ENCODE measurements around the gene SERGEF. TPM values are rescaled to one million over a fixed set of nuclear protein-coding genes. Genes with fewer than 3 reads are reported as not detected.

SERGEF gene
- total RNA-seq, 1 experiment from 2014 or later: 31.4 TPM

DNA sequence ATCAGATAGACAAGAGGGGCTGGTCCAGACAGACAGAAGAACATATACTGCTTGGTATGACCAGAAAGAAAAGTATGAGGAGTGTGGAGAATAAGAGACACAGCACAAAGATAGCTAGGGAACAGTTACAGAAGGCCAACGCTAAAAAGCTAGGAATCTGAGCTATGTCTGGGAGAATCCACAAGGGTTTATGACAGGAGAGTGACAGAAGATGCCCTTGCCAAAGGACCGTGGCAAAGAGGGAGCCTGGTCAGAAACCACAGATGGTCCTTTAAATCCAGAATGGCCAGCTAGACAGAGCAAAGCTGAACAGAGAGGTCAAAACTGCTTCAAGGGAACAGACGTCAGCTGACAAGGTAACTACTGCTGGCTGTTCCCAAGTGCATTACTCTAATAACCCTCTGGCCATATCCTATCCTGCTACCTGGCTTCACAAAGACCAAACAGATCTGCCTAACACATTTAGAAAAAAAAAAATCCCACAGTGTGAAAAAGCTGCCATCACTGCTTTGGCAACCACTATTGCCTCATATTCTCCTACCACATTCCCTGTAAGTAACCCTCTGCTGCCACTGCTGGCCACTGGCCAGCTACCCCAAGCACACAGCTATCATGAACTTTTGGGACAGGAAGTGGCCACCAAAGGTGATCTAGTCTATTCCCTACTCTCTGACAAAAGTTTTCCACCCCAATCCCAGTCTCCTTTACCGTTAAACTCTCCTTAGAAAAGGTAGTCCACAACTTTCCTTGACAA is 7.3 kb downstream of the SERGEF start:
- H3K79me2 ChIP-seq (ENCODE audit: insufficient read depth, low read length): no peaks in the 10 kb centered on the region
- peaks cover 1 to 24% (median 8%) of the 10 kb centered on the region in 3 experiments; a peak in 5 of 7 replicates for H3K36me3 Mint-ChIP-seq (ENCODE audit: insufficient read depth in 1 of 3, low read depth in 3 of 3)
- H2BK120ac ChIP-seq (ENCODE audit: low read depth, low read length, poor library complexity, severe bottlenecking): no peak overlapping the region
- H2BK15ac ChIP-seq (ENCODE audit: low read depth, low read length): no peak overlapping the region
- H3K27me3 Mint-ChIP-seq (ENCODE audit: low read depth): no peaks in the 10 kb centered on the region
- TF ChIP-seq, protein P1, sequence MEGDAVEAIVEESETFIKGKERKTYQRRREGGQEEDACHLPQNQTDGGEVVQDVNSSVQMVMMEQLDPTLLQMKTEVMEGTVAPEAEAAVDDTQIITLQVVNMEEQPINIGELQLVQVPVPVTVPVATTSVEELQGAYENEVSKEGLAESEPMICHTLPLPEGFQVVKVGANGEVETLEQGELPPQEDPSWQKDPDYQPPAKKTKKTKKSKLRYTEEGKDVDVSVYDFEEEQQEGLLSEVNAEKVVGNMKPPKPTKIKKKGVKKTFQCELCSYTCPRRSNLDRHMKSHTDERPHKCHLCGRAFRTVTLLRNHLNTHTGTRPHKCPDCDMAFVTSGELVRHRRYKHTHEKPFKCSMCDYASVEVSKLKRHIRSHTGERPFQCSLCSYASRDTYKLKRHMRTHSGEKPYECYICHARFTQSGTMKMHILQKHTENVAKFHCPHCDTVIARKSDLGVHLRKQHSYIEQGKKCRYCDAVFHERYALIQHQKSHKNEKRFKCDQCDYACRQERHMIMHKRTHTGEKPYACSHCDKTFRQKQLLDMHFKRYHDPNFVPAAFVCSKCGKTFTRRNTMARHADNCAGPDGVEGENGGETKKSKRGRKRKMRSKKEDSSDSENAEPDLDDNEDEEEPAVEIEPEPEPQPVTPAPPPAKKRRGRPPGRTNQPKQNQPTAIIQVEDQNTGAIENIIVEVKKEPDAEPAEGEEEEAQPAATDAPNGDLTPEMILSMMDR (conservative IDR thresholded peaks at IDR 0.05): no peak
- H2BK20ac ChIP-seq (ENCODE audit: low read depth, low read length, poor library complexity, severe bottlenecking): no peak overlapping the region
- H3T11ph ChIP-seq (ENCODE audit: low read length): no peak overlapping the region
- H4K91ac ChIP-seq (ENCODE audit: insufficient read length, low read depth, low read length): no peak overlapping the region
- H3K18ac ChIP-seq (ENCODE audit: insufficient read length, low read depth, low read length): no peak overlapping the region
- H2AK5ac ChIP-seq (ENCODE audit: insufficient read length, low read length): no peak overlapping the region
- no peak for DNase-seq
- no peak overlapping the region for H3K27ac ChIP-seq (ENCODE audit: insufficient read length, low read depth, low read length)
- no peak overlapping the region for H2AFZ ChIP-seq (ENCODE audit: low read length)
- no peak overlapping the region for H3K4me3 Mint-ChIP-seq
- no peak overlapping the region for H3K56ac ChIP-seq (ENCODE audit: insufficient read length, low read depth, low read length)
- no peak overlapping the region for H2BK5ac ChIP-seq (ENCODE audit: insufficient read length, low read length)
- H3K4me1 ChIP-seq (ENCODE audit: insufficient read depth, low read length): no peaks in the 10 kb centered on the region; the same call in 1 of the 2 replicates
- H3K79me1 ChIP-seq (ENCODE audit: insufficient read depth, low read depth, low read length, poor library complexity, severe bottlenecking): no peaks in the 10 kb centered on the region
- no CpG with 5 or more reads among the region's 4 CpGs for WGBS (ENCODE audit: extremely low coverage, insufficient read length, low lambda C conversion rate)
- H4K8ac ChIP-seq (replicated peaks; ENCODE audit: insufficient read length, low read depth, low read length): no peak overlapping the region
- H3K9me3 Mint-ChIP-seq: no peaks in the 10 kb centered on the region
- no peaks in the 10 kb centered on the region for H3K23me2 ChIP-seq (ENCODE audit: insufficient read length, low read depth, low read length, poor library complexity, severe bottlenecking)
- no peaks in the 10 kb centered on the region for H4K20me1 ChIP-seq (ENCODE audit: control insufficient read depth, insufficient read depth, insufficient read length)
- H3K4me2 ChIP-seq (ENCODE audit: insufficient read depth, insufficient read length, low read length): no peak overlapping the region
- H3K4me1 Mint-ChIP-seq: peaks cover 11 to 12% of the 10 kb centered on the region in 2 experiments
- H3K9ac ChIP-seq (ENCODE audit: extremely low read depth, insufficient read length, low read length): no peak overlapping the region
- no peak overlapping the region for H2BK12ac ChIP-seq (ENCODE audit: insufficient read length, low read depth, low read length)
- no peak overlapping the region for H3K23ac ChIP-seq (ENCODE audit: insufficient read length, low read depth, low read length)
- H3K14ac ChIP-seq (ENCODE audit: insufficient read depth, low read length): no peak overlapping the region
- H4K5ac ChIP-seq (ENCODE audit: insufficient read length, low read depth, low read length): no peak overlapping the region
- H3K4ac ChIP-seq (ENCODE audit: low read depth, low read length): no peak overlapping the region
- no peaks in the 10 kb centered on the region for H3K27me3 ChIP-seq (ENCODE audit: insufficient read depth, low read length)
- H3K27ac Mint-ChIP-seq: no peak overlapping the region; a peak in 1 of 7 replicates
- no peaks in the 10 kb centered on the region for H3K9me3 ChIP-seq (ENCODE audit: control insufficient read depth, low read depth, low read length)
